GM23248 (cell line): ENCODE data around the gene RHBDL3. TPM values are rescaled to one million over a fixed set of nuclear protein-coding genes. Genes with fewer than 3 reads are reported as not detected.

ENCODE experiments used
- DNase-seq: peaks from one replicate; pipeline ENCODE4 v3.0.0-alpha.2; 2015
- H2AFZ ChIP-seq: fragments of 200-600 bp; sonication (generic); 2 replicates; pipeline ENCODE4 v1.6.1; 2016; ENCODE audit warnings: antibody characterized with exemption
- H3F3A ChIP-seq: fragments of 200-600 bp; sonication (generic); 2 replicates; pipeline ENCODE4 v1.6.1; 2016; ENCODE audit warnings: mild to moderate bottlenecking, antibody characterized with exemption, mixed run types; ENCODE audit not compliant: insufficient read depth
- H3K27ac ChIP-seq: fragments of 200-600 bp; sonication (generic); 2 replicates; pipeline ENCODE4 v1.5.1; 2016; ENCODE audit warnings: mild to moderate bottlenecking
- H3K27me3 ChIP-seq: fragments of 200-600 bp; sonication (generic); replicated peaks from 2 replicates; pipeline ENCODE4 v1.6.1; 2016; ENCODE audit warnings: mild to moderate bottlenecking; ENCODE audit not compliant: insufficient read depth
- H3K36me3 ChIP-seq: fragments of 200-600 bp; sonication (generic); 2 replicates; pipeline ENCODE4 v1.6.1; 2016; ENCODE audit warnings: low read depth, mild to moderate bottlenecking
- H3K4me1 ChIP-seq: fragments of 200-600 bp; sonication (generic); 2 replicates; pipeline ENCODE4 v1.6.1; 2016; ENCODE audit warnings: mild to moderate bottlenecking; ENCODE audit not compliant: insufficient read depth
- H3K4me2 ChIP-seq: fragments of 200-600 bp; sonication (generic); one replicate; pipeline ENCODE4 v1.6.1; 2016; ENCODE audit warnings: mild to moderate bottlenecking; ENCODE audit not compliant: unreplicated experiment
- H3K4me3 ChIP-seq: fragments of 200-600 bp; sonication (generic); 2 replicates; pipeline ENCODE4 v1.5.1; 2016; ENCODE audit warnings: mild to moderate bottlenecking
- H3K79me2 ChIP-seq: fragments of 200-600 bp; sonication (generic); 2 replicates; pipeline ENCODE4 v1.6.1; 2016; ENCODE audit warnings: mild to moderate bottlenecking; ENCODE audit not compliant: insufficient read depth
- H3K9ac ChIP-seq: fragments of 200-600 bp; sonication (generic); 2 replicates; pipeline ENCODE4 v1.6.1; 2016; ENCODE audit warnings: mild to moderate bottlenecking
- H3K9me2 ChIP-seq: fragments of 200-600 bp; sonication (generic); 2 replicates; pipeline ENCODE4 v1.6.1; 2016; ENCODE audit warnings: mixed run types, mild to moderate bottlenecking, moderate library complexity; ENCODE audit not compliant: insufficient read depth
- H3K9me3 ChIP-seq: fragments of 200-600 bp; sonication (generic); one replicate; pipeline ENCODE4 v1.6.1; 2017; ENCODE audit warnings: low read depth
- H4K20me1 ChIP-seq: fragments of 200-600 bp; sonication (generic); 2 replicates; pipeline ENCODE4 v1.6.0; 2016; ENCODE audit not compliant: insufficient read depth
- EZH2 ChIP-seq: fragments of 200-600 bp; sonication (generic); IDR thresholded peaks from 2 replicates; pipeline ENCODE4 v1.6.1; 2018; ENCODE audit warnings: antibody characterized with exemption, mild to moderate bottlenecking; ENCODE audit not compliant: insufficient read depth, poor library complexity, severe bottlenecking
- EZH2phosphoT487 ChIP-seq: fragments of 200-600 bp; sonication (generic); IDR thresholded peaks from 2 replicates; pipeline ENCODE4 v1.6.1; 2018; ENCODE audit warnings: antibody characterized with exemption, moderate library complexity, mild to moderate bottlenecking, low read depth; ENCODE audit not compliant: insufficient read depth
- WGBS, 2 experiments: methylation state at CpG; one replicate each; pipeline ENCODE4 v1.1.6; 2015 to 2017; ENCODE audit warnings: low lambda C conversion rate in 2 of 2, low coverage in 1 of 2; ENCODE audit errors: missing lambda C conversion rate in 2 of 2; 5-methylcytosine and 5-hydroxymethylcytosine counted together
- in situ Hi-C: fragments of 300-500 bp; cut with MboI; formaldehyde crosslinking; loops from 2 replicates; pipeline ENCODE4 v1.15.0; 2020
- polyA plus RNA-seq: library from polyadenylated mRNA; unstranded; fragments of >200 nt; fragmentation: Nextera tagmentation; extraction: Ambion mirVana; gene quantifications from 2 replicates; pipeline ENCODE4 v1.2.1, GENCODE V29; 2016
- total RNA-seq: library from RNA; depleted of rRNA; stranded (reverse); fragments of >200 nt; shearing (Covaris generic); gene quantifications from 2 replicates; pipeline ENCODE4 v1.2.3, GENCODE V29; 2014

RHBDL3 gene
- total and polyA plus RNA-seq, 2 experiments from 2014 or later = 0.09 to 0.11 TPM

DNA sequence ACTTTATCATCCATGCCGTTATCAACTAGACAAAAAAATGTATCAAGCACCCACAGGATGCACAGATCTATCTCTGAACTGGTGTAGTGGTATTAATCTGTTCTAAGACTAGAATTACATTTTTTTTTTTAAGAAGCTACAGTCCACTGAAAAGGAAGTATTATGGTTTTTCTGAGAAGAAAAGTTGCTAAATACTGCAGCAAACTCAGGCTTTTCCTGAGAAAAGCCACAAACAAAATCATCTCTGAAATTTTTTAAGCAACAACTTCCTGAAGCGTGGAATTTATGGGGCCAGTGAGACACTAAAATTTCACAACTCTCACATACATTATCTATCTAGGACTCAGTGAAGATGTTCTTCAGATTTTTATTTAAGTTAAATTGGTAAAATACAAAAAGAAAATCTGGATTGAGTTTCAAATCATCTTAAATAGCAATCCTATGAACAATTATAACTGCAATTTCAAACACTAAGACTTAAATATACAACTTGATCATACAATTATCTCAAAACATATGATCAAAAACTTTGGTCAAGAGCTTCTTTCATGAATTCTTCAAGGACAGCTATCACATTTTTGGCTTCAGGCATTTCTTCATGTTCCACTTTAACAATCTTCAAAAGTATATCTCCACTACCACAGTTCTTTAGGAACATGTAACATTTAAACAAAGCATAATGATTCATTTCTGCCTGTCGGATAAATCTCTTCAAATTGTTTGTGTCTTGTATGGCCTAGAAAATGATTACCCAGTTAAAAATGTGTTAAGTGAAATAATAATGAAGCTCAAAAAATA lies 65.8 kb downstream of the RHBDL3 start:
- Histone ChIP-seq H3K4me1 (peaks cover 22% of the 10 kb centered on the region), H2AFZ (no peak overlapping the region), H3F3A (peaks cover 26% of the 10 kb centered on the region; the same call in 1 of the 2 replicates), H3K79me2 (no peaks in the 10 kb centered on the region), H4K20me1 (no peaks in the 10 kb centered on the region), H3K27ac (no peak overlapping the region), H3K9ac (no peak overlapping the region), H3K9me3 (no peaks in the 10 kb centered on the region), H3K4me3 (no peak overlapping the region), H3K9me2 (no peaks in the 10 kb centered on the region), H3K27me3 (no peaks in the 10 kb centered on the region), H3K4me2 (no peak overlapping the region), H3K36me3 (peaks cover 5% of the 10 kb centered on the region; the same call in 1 of the 2 replicates)
- WGBS, 2 experiments = 94 to 99% methylated on average over 3 of the region's 3 CpGs
- no peak for TF ChIP-seq EZH2
- no peak for TF ChIP-seq EZH2phosphoT487
- in situ Hi-C loops = no loop called here
- peak; percentile 10 for DNase-seq

DNA sequence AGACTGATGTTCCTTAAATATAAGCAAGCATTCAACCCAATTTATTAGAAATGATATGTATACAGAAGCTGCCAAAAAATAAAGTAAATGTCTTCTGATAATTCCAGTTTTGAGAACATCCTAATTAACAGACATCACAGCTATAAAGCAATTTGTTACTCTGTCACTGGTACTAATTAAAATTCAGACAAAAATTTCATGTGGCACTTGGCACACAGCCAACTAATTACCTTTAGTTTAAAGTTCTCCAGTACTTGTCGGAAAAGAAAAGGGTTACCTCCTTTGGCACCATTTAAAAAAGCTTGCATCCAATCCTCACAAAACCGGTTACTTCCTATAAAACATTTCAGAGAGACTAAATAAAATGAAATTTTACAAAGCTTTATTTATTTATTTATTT lies 67.6 kb downstream of the RHBDL3 start:
- H2AFZ ChIP-seq = no peak overlapping the region
- no peak overlapping the region for H3K9ac ChIP-seq
- peaks cover 32% of the 10 kb centered on the region; the same call in 1 of the 2 replicates for H3F3A ChIP-seq
- 95 to 96% methylated on average over 2 of the region's 2 CpGs for WGBS, 2 experiments
- no peaks in the 10 kb centered on the region for H3K79me2 ChIP-seq
- TF ChIP-seq EZH2phosphoT487 (no peak), EZH2 (no peak)
- DNase-seq = no peak
- no peak overlapping the region for H3K27ac ChIP-seq
- H3K4me3 ChIP-seq = no peak overlapping the region
- no peaks in the 10 kb centered on the region for H3K27me3 ChIP-seq
- peaks cover 22% of the 10 kb centered on the region for H3K4me1 ChIP-seq
- no peaks in the 10 kb centered on the region for H4K20me1 ChIP-seq
- no peaks in the 10 kb centered on the region for H3K9me2 ChIP-seq
- no peak overlapping the region for H3K4me2 ChIP-seq
- no peaks in the 10 kb centered on the region for H3K9me3 ChIP-seq
- H3K36me3 ChIP-seq = peaks cover 10% of the 10 kb centered on the region
- in situ Hi-C loops = no loop called here

DNA sequence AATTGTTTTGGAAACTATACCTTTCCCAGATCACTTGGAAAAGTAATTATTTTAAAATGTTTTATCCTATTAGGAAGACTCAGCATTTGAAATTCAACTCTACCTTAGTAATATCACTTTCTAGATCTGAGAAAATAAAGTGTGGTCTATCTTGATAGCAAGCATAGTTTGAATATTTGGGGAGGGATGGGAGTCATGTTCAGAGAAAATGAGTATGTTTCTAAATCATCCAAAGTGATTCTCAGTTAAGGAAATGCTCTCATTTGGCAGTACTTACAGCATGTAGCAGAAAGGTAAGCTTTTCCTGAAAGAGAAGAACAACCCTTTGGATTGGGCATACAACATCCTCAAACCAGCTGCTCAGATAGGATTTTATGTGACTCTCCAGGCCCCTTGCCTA lies 69.4 kb downstream of the RHBDL3 start:
- no peak for TF ChIP-seq EZH2
- no peak for TF ChIP-seq EZH2phosphoT487

DNA sequence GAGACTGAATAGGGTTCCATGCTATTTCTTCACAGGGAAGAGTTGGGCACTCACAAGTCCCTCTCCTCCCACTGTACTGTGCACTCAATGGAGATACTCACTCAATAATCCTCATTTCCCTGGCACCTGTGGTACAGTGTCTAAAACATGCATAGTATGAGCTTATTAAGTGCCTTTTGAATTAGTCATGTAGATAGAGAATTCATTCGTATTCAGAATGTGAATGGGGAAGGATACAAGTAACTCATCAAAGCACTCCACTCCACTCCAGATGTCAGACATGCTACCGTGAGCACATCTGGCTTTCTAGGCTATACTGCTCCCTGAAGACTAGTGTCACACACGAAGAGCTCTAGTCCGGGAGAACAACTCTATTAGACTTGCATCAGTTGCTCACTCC lies 70.1 kb downstream of the RHBDL3 start:
- Histone ChIP-seq H3K36me3 (peaks cover 21% of the 10 kb centered on the region), H3F3A (peaks cover 32% of the 10 kb centered on the region; the same call in 1 of the 2 replicates), H3K9ac (no peak overlapping the region), H3K27ac (0 out of 2 replicates have a peak overlapping the region, but pooled peaks have one; percentile 14), H3K9me3 (no peaks in the 10 kb centered on the region), H3K4me1 (peaks cover 22% of the 10 kb centered on the region), H2AFZ (no peak overlapping the region), H3K4me3 (no peak overlapping the region), H4K20me1 (no peaks in the 10 kb centered on the region), H3K79me2 (no peaks in the 10 kb centered on the region), H3K9me2 (no peaks in the 10 kb centered on the region), H3K4me2 (peak overlapping the region; percentile 24), H3K27me3 (no peaks in the 10 kb centered on the region)
- TF ChIP-seq EZH2phosphoT487 = no peak
- no peak for TF ChIP-seq EZH2
- peak; percentile 77 for DNase-seq
- WGBS, 2 experiments = 42 to 47% methylated on average over 4 of the region's 4 CpGs
- in situ Hi-C loops = no loop called here

More for the DNA sequence above, 69.4 kb downstream of the RHBDL3 start:
- no peak overlapping the region for H3K9ac ChIP-seq
- H3K9me2 ChIP-seq = no peaks in the 10 kb centered on the region
- H3K9me3 ChIP-seq = no peaks in the 10 kb centered on the region
- no peak overlapping the region for H3K4me2 ChIP-seq
- no peak overlapping the region for H2AFZ ChIP-seq
- in situ Hi-C loops = no loop called here
- DNase-seq = no peak
- peaks cover 21% of the 10 kb centered on the region for H3K36me3 ChIP-seq
- no peaks in the 10 kb centered on the region for H3K79me2 ChIP-seq
- H3K4me1 ChIP-seq = peaks cover 22% of the 10 kb centered on the region
- no peak overlapping the region for H3K27ac ChIP-seq
- no peaks in the 10 kb centered on the region for H4K20me1 ChIP-seq
- H3K4me3 ChIP-seq = no peak overlapping the region
- peaks cover 32% of the 10 kb centered on the region; the same call in 1 of the 2 replicates for H3F3A ChIP-seq
- no peaks in the 10 kb centered on the region for H3K27me3 ChIP-seq
